HCT116 (cell line): ENCODE measurements around the gene ADGRA1. TPM values are rescaled to one million over a fixed set of nuclear protein-coding genes. Genes with fewer than 3 reads are reported as not detected.

Source experiments
- ATAC-seq: fragments of 200-7000 bp; cut with Tn5 transposase; 2 replicates; pipeline ENCODE4 v1.9.1; 2020; ENCODE audit warnings: mild to moderate bottlenecking, moderate library complexity
- BruUV-seq: library from RNA; stranded (reverse); fragments of 400-500 nt; replicated peaks from 2 replicates; lab custom pipeline; 2021; lab: Mats Ljungman, UMichigan
- CTCF ChIA-PET: fragments of 300-600 bp; sonication (Branson Sonifier 250); formaldehyde crosslinking; loops from one replicate; lab custom pipeline; 2021; ENCODE audit warnings: antibody characterized with exemption; lab: Charles Lee
- POLR2A ChIA-PET: fragments of 300-600, 350-600 bp; sonication (Branson Sonifier 250); formaldehyde crosslinking; loops from one replicate; lab custom pipeline; 2021; ENCODE audit warnings: antibody characterized with exemption; lab: Charles Lee
- RAD21 ChIA-PET, 2 experiments: fragments of 300-600 bp; sonication (Branson Sonifier 250); formaldehyde crosslinking; loops; one replicate each; lab custom pipeline; 2023; ENCODE audit warnings: low total read pairs in 2 of 2; ENCODE audit not compliant: uncharacterized antibody in 2 of 2, unreplicated experiment in 2 of 2, low non-redundant PET in 1 of 2; lab: Charles Lee
- DNase-seq: peaks from one replicate; pipeline ENCODE4 v3.0.0-alpha.2; 2010; ENCODE audit warnings: low read depth, low spot score
- H2AFZ ChIP-seq: fragments of 200-600 bp; shearing (Covaris generic), sonication (generic); 2 replicates; pipeline ENCODE4 v1.6.1; 2017; ENCODE audit warnings: low read depth, mixed run types, mixed read lengths, antibody characterized with exemption, low read length; ENCODE audit not compliant: poor library complexity, severe bottlenecking
- H3K27ac ChIP-seq: 2 replicates; pipeline ENCODE4 v1.5.1; 2012; ENCODE audit warnings: low read depth, low read length
- H3K27me3 ChIP-seq: fragments of 200-600 bp; sonication (generic); 2 replicates; pipeline ENCODE4 v1.6.1; 2016; ENCODE audit warnings: mixed run types, low read length, mixed read lengths; ENCODE audit not compliant: insufficient read depth
- H3K36me3 ChIP-seq, 2 experiments: fragments of 200-500 bp in 1 of 2; fragments of 200-600 bp in 1 of 2; sonication (Bioruptor generic) in 1 of 2; sonication (generic) in 1 of 2; 2 replicates each; pipeline versions ENCODE4 v1.5.1 to v1.6.1; 2014 to 2016; ENCODE audit warnings: low read length in 2 of 2, inconsistent platforms in 1 of 2, mixed read lengths in 1 of 2, mixed run types in 1 of 2; ENCODE audit not compliant: insufficient read depth in 2 of 2, control insufficient read depth in 1 of 2
- H3K4me1 ChIP-seq, 2 experiments: fragments of 200-600 bp in 1 of 2; sonication (generic) in 1 of 2; 2 replicates each; pipeline versions ENCODE4 v1.5.1 to v1.6.1; 2012 to 2017; ENCODE audit warnings: low read length in 2 of 2, inconsistent platforms in 1 of 2, mild to moderate bottlenecking in 1 of 2, mixed read lengths in 1 of 2, mixed run types in 1 of 2, moderate library complexity in 1 of 2; ENCODE audit not compliant: insufficient read depth in 2 of 2, control insufficient read depth in 1 of 2
- H3K4me2 ChIP-seq: fragments of 200-600 bp; sonication (generic); 2 replicates; pipeline ENCODE4 v1.6.1; 2017; ENCODE audit warnings: mixed run types, low read length, mixed read lengths
- H3K4me3 ChIP-seq, 2 experiments: fragments of 200-600 bp in 1 of 2; sonication (generic) in 1 of 2; replicated peaks in 1 of 2; 2 replicates each; pipeline ENCODE4 v1.5.1; 2011 to 2016; ENCODE audit warnings: low read length in 2 of 2, control low read depth in 1 of 2, low read depth in 1 of 2, mild to moderate bottlenecking in 1 of 2, mixed read lengths in 1 of 2, mixed run types in 1 of 2
- H3K79me2 ChIP-seq: fragments of 200-600 bp; sonication (generic); 2 replicates; pipeline ENCODE4 v1.6.1; 2017; ENCODE audit warnings: mild to moderate bottlenecking, mixed run types, low read length, moderate library complexity, mixed read lengths; ENCODE audit not compliant: insufficient read depth
- H3K9ac ChIP-seq: fragments of 200-600 bp; sonication (generic); 2 replicates; pipeline ENCODE4 v1.6.1; 2016; ENCODE audit warnings: low read length, mixed read lengths
- H3K9me2 ChIP-seq: fragments of 200-600 bp; sonication (generic), shearing (Covaris generic); 2 replicates; pipeline ENCODE4 v1.6.1; 2017; ENCODE audit warnings: mixed run types, mild to moderate bottlenecking, moderate library complexity; ENCODE audit not compliant: insufficient read depth
- H3K9me3 ChIP-seq, 2 experiments: fragments of 200-500 bp in 1 of 2; fragments of 200-600 bp in 1 of 2; sonication (Bioruptor generic) in 1 of 2; sonication (generic) in 1 of 2; 2 replicates each; pipeline ENCODE4 v1.6.1; 2014 to 2017; ENCODE audit warnings: low read length in 2 of 2, mixed read lengths in 2 of 2, inconsistent platforms in 1 of 2, low read depth in 1 of 2, mild to moderate bottlenecking in 1 of 2, mixed run types in 1 of 2, moderate library complexity in 1 of 2; ENCODE audit not compliant: control insufficient read depth in 1 of 2, insufficient read depth in 1 of 2
- H4K20me1 ChIP-seq: fragments of 200-600 bp; sonication (generic), shearing (Covaris generic); 2 replicates; pipeline ENCODE4 v1.6.1; 2017; ENCODE audit warnings: mixed run types, mild to moderate bottlenecking, moderate library complexity; ENCODE audit not compliant: insufficient read depth
- CBX3 ChIP-seq: IDR thresholded peaks from 2 replicates; pipeline ENCODE4 v1.6.1; 2012; ENCODE audit warnings: low read depth
- CTCF ChIP-seq, 3 experiments: fragments of 200-600 bp in 1 of 3; sonication (generic) in 1 of 3; IDR thresholded peaks in 2 of 3; conservative IDR thresholded peaks in 1 of 3; 2 replicates each; pipeline ENCODE4 v1.5.1; 2012 to 2017; ENCODE audit warnings: low read depth in 2 of 3, low read length in 2 of 3, antibody characterized with exemption in 1 of 3, borderline replicate concordance in 1 of 3, control low read depth in 1 of 3, mild to moderate bottlenecking in 1 of 3, mixed read lengths in 1 of 3, mixed run types in 1 of 3, moderate library complexity in 1 of 3; ENCODE audit not compliant: insufficient read depth in 1 of 3
- ELF1 ChIP-seq: IDR thresholded peaks from 2 replicates; pipeline ENCODE4 v1.6.1; 2012; ENCODE audit warnings: low read depth, borderline replicate concordance
- POLR2A ChIP-seq: IDR thresholded peaks from 2 replicates; pipeline ENCODE4 v1.7.0; 2011; ENCODE audit warnings: borderline replicate concordance; ENCODE audit not compliant: insufficient read depth, insufficient read length; ENCODE audit errors: extremely low read depth
- REST ChIP-seq: IDR thresholded peaks from 2 replicates; pipeline ENCODE4 v1.6.1; 2012; ENCODE audit warnings: low read depth
- SRF ChIP-seq: IDR thresholded peaks from 2 replicates; pipeline ENCODE4 v1.6.1; 2012; ENCODE audit warnings: low read depth
- TCF7L2 ChIP-seq: IDR thresholded peaks from 2 replicates; pipeline ENCODE4 v1.7.0; 2011; ENCODE audit warnings: borderline replicate concordance, inconsistent platforms; ENCODE audit not compliant: insufficient read depth, insufficient read length; ENCODE audit errors: extremely low read depth
- ZBTB33 ChIP-seq: IDR thresholded peaks from 2 replicates; pipeline ENCODE4 v1.6.1; 2011; ENCODE audit warnings: mild to moderate bottlenecking, low read length, moderate library complexity; ENCODE audit not compliant: insufficient replicate concordance; ENCODE audit errors: extremely low read depth
- ZNF274 ChIP-seq: fragments of 200-500 bp; sonication (Bioruptor generic); IDR thresholded peaks from 2 replicates; pipeline ENCODE4 v1.6.1; 2014; ENCODE audit warnings: mild to moderate bottlenecking, low read depth, low read length, inconsistent platforms
- intact Hi-C: fragments of 100-400 bp; cut with micrococcal nuclease; formaldehyde crosslinking; loops from 2 replicates; pipeline ENCODE4 v1.10.0; 2022
- total RNA-seq: library from RNA; stranded (reverse); gene quantifications from one replicate; pipeline ENCODE4 v1.2.1, GENCODE V29; 2021; ENCODE audit not compliant: unreplicated experiment

The ADGRA1 gene
- total RNA-seq, 1 experiment from 2014 or later, result not detected

- no peak for TF ChIP-seq REST
Measured at GRCh38 chr10:133114726-133115452, 27.2 kb downstream of the ADGRA1 start (continued).

- Histone ChIP-seq H3K9me2 (no peaks in the 10 kb centered on the region), H3K4me1 (peaks cover 0 to under 1% of the 10 kb centered on the region in 2 experiments; a peak in 2 of 4 replicates), H3K27me3 (no peaks in the 10 kb centered on the region), H4K20me1 (no peaks in the 10 kb centered on the region), H3K4me2 (no peak overlapping the region), H3K4me3 (no peak overlapping the region), H3K36me3 (no peaks in the 10 kb centered on the region), H3K9me3 (no peaks in the 10 kb centered on the region; a peak in 1 of 4 replicates), H3K9ac (no peak overlapping the region), H3K27ac (no peak overlapping the region), H2AFZ (no peak overlapping the region), H3K79me2 (no peaks in the 10 kb centered on the region)
- DNase-seq (no peak), ATAC-seq (no peak)
- TF ChIP-seq ZBTB33 (no peak), SRF (no peak), ZNF274 (no peak), CTCF (IDR thresholded peaks at IDR 0.05 in 2 of 3, conservative IDR thresholded peaks at IDR 0.05 in 1 of 3; ENCODE audit: borderline replicate concordance in 1 of 3, insufficient read depth in 1 of 3, low read depth in 2 of 3, low read length in 2 of 3) (no peak), POLR2A (no peak), ELF1 (no peak), TCF7L2 (no peak), CBX3 (no peak), REST (no peak)
- CTCF ChIA-PET, result no interaction called here
- RAD21 ChIA-PET, result no interaction called here
- BruUV-seq, result no TSS peak
- POLR2A ChIA-PET, result no interaction called here
- intact Hi-C loops, result no loop called here
Measured at GRCh38 chr10:133115453-133115842, 27.7 kb downstream of the ADGRA1 start.
